ENCODE data around the gene SPON1. TPM values are rescaled to one million over a fixed set of nuclear protein-coding genes. Genes with fewer than 3 reads are reported as not detected.

The SPON1 gene
- total RNA-seq, 1 experiment from 2014 or later, result 6.4 TPM

GRCh38 chr11:14315130-14315529, 352.6 kb downstream of the SPON1 start (continued):
- TF ChIP-seq ARID4B (CRISPR knock-in tag; IDR thresholded peaks at IDR 0.05; ENCODE audit: borderline replicate concordance), result no peak
- TF ChIP-seq SMAD4 (CRISPR knock-in tag; IDR thresholded peaks at IDR 0.05), result no peak
- TF ChIP-seq IRF1 (CRISPR knock-in tag; IDR thresholded peaks at IDR 0.05), result no peak
- no peak for TF ChIP-seq ZNF317 (CRISPR knock-in tag; IDR thresholded peaks at IDR 0.05; ENCODE audit: borderline replicate concordance, low read depth)
- no peak for TF ChIP-seq ZNF423 (CRISPR knock-in tag; IDR thresholded peaks at IDR 0.05)
- no peak for TF ChIP-seq RORB (CRISPR knock-in tag; IDR thresholded peaks at IDR 0.05)
